GM18868 (cell line): ENCODE measurements around the gene NEGR1.

Experiments
- ATAC-seq: cut with Tn5 transposase; IDR thresholded peaks from one replicate; pipeline ENCODE4 v1.9.1; 2021; ENCODE audit warnings: mild to moderate bottlenecking, moderate library complexity; ENCODE audit not compliant: unreplicated experiment

The NEGR1 gene

DNA sequence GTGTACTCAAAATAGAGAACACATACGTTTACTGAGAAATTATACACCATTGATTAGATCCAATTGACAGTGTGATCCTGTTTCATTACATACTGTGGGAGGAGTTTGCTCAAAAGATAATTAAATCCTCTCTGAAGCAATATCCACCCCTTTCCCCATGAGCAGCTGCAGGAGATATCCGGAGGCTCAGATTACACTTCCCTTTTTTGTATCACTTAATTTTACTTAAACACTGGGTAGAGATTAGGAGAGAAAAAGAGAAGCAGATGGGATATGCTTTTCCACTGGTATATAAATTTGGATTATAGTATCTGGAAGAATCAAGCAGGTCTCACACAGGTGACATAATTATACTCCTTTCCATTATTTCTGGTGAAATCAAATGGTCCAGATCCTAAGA is 868.2 kb downstream of the NEGR1 start:
- ATAC-seq, result no peak

DNA sequence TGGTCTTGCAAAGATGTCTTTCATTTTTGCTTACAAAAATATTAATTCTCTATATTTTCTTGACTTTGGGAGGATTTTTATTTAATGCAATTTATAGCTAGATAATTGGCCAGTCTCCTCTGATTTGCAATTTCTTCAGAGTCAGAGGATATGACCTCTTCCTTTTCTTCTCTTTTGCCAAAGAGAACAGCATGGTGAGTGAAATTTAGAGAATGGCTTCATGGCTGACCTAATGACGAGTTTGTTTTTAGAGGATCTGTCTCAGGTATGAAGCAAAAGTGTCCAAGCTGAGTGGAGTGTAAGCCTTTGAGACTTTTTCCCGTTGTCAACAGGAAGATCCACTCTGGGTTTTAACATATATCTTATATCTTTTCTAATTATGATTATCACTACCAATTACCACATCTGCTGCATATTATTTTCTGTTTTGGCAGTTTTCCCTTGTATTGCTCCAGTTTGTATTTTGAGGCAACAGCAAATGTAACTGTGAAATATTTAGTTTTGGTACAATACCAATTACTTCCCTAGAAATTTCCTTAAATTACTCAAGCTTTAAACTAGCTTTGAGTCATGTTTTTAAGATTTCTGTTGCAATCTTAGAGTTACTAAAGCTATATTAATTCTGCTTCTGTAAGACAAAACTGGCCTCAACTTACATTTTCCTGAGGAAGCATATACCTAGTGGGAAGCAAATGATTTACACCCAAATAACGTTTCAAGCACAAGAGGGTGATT is 868.7 kb downstream of the NEGR1 start:
- no peak for ATAC-seq

DNA sequence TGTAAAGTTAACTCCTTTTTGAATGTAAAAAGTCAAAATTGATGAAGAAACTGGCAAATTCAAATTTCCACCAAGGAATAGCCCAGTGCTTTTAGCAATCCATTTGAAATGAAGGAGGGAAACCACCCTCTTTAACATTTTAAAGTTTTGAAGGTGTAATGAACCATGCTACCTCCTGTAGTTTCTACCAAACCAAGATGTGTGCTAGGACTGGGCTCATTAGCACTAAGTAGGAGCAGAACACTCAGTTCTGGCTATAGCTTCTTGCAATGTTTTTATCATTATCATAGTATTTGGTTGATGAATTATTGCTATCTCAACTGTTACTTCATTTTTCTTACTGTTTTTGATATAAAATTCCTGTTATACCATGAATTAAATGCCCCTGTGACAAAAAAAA is 882.3 kb downstream of the NEGR1 start:
- no peak for ATAC-seq

DNA sequence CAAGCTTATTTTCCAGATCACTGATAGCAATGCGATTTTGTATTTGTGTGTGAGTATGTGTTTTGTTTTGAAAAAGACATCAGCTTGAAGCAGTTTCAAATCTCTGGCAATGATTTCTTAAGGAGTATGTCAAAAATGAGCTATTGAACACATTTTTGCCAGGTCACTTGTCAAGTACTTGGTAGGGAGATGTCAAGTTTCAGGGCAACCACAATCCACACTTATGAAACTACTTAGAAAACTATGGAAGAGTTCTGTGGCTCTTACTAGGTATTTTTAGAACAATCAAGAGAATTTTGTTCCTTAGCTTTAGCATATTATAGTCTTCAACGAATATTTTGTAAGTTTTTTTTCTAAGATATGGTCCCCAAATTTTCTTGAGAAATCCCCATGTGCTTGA is 882.7 kb downstream of the NEGR1 start:
- no peak for ATAC-seq

DNA sequence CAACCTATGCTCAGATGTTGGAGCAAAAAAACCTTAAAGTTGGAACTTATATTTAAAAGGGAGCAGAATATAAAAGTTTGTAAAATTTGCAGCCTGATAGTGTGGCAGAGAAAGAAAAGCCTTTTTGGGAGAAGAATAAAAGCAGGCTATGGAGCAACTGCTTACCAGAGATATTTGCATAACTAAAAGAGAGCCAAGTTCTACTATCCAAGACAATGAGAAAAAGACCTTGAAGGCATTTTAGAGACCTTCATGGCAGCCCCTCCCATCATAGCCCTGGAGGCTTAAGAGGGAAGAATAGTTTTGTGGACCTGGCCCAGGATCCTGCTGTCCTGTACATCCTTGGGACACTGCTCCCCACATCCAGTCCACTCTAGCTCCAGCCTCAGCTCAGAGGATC is 889.0 kb downstream of the NEGR1 start:
- no peak for ATAC-seq

DNA sequence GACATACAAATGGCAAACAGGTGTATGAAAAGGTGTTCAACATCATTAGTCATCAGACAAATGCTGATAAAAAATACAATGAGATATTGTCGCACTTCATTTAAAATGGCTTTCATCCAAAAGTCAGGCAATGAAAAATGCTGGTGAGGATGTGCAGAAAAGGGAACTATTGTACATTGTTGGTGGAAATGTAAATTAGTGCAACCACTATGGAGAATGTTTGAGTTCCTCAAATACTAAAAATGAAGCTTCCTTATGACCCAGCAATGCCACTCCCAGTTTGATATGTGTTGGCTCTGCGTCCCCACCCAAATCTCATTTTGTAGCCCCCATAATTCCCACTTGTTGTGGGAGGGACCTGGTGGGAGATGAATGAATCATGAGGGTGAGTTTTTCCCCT is 891.8 kb downstream of the NEGR1 start:
- no peak for ATAC-seq

DNA sequence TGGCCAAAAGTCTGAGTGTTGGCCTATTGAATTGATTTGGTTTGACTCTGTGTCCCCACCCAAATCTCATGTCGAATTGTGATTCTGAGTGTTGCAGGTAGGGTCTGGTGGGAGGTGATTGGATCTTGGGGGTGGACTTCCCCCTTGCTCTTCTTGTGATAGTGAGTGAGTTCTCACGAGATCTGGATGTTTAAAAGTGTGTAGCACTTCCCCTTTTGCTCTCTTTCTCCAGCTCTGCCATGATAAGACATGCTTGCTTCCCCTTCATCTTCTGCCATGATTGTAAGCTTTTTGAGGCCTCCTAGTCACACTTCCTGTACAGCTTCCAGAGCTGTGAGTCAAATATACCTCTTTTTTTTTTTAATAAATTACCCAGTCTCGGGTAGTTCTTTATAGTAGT is 904.5 kb downstream of the NEGR1 start:
- ATAC-seq, result no peak

DNA sequence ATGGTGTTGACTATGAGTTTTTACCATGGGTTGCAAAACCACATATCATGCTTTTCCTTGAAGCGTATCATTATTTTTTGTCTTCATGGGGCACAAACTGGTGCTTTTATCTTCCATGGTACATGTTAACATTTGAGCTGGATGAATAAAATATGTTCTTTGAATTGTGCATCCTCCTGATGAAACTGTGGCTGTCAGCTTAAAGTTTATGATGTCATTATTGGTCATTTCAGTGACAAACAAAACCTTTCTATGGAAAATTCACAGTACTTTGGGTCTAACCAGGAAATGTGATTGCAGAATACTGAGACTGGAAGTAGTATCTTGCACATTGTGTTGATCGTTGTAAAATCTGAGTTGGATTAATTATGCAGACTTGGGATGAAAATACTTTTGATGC is 909.8 kb downstream of the NEGR1 start:
- ATAC-seq, result no peak

DNA sequence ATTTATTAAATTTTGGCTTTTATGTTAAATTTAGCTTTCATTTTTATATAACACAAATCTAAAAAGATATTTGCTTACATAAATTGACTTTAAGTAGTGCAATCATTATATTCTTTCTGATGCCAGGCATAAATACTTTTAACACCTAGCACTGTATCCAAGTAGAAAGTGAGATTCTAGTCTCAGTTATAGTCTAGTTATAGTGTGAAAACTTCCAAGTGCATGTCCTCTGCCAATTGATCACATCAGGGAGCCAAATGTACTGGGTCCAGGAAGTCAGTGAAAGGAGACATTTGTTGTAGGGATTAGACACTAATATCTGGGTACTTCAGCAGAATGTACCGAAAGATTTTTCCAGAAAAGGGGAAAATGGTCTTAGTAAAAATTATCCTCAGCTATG is 910.8 kb downstream of the NEGR1 start:
- ATAC-seq, result no peak

DNA sequence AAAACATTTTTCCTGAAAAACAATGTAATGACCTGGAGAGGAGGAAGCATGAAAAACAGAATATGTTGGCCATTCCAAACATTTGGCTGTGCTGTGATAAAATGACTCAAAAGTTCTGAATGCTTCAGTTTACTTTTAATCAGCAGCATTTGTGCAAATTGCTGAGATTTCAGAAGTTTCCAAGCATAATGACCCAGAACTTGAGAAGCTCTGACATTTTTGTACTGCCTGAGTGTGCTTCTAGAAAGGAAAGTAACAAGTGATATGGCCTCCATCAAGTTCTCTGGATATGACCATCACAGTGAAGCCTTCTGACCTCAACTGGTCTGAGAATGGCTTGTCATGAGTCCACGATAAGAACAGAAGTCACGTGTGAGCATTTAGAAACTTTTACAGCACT is 918.1 kb downstream of the NEGR1 start:
- no peak for ATAC-seq

DNA sequence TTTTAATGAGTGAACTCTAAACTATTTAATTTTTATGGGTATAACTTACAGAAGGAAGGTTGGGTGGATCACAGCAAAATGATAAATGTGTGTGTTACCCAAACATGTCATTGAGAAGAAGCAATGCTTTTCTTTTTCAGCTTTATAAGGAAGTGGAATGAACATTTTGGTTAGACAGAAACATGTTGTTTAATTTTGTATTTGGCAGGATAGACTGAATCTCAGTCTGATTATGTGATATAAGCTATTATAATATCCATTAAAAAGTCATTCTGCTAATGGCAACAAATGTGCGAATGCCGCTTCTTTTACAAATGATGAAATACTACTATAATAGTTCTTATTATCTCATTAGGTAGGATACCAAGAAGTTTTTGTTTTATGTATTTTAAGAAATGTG is 919.6 kb downstream of the NEGR1 start:
- no peak for ATAC-seq

DNA sequence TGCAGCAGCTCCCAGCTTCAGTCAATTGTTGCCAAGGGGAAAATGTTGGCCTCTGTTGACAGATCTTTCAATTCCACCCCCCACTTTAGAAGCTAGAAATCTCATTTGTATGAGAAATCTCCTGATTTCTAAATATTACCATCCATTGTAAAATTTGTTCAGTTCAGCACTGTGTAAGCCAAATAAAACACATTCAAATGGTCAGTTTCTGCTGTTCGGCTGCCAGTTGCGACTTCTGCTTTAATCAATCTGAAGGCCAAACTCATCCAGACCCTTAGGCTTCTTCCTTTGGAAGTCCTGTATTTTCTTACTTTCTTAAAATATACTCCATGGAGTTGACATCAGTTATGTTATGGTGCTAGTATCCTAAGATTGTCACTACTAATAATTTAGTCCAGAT is 920.3 kb downstream of the NEGR1 start:
- ATAC-seq, result no peak

DNA sequence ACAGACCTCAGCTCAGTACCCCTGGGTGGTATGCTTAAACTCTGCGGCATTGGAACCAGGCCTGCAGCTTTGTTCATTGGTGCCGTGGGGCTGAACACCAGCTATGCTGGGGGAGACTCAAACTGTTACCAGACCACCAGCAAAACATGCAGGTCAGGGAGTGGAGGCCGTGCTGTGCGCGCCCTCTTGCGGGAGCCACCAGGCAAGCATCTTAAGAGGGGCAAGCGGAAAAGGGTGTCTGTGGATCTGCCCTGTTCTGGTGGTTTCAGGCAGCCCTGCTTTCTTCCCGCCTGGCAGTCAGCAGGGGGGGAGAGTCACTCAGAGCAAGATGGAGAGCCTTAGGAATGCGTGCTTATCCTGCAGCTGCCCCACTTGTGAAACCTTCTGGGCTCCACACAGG is 924.6 kb downstream of the NEGR1 start:
- no peak for ATAC-seq

DNA sequence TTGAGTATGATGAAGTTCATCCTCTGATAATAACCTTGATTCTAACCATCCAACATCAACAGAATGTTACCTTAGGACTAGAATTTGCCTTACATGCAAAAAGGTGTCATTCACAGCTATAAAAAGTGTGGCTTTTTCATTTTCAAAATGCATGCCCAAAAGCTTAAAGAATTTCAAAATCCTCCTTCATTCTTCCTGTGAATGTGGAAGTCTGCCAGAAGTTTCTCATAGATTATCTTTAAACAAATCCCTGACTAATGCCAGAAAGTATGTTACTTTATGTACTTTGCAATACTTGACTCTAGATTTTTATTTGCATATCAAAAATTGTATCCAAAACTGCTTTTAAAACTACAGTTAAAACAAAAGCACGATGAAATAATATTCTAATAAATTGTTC is 930.9 kb downstream of the NEGR1 start:
- no peak for ATAC-seq

DNA sequence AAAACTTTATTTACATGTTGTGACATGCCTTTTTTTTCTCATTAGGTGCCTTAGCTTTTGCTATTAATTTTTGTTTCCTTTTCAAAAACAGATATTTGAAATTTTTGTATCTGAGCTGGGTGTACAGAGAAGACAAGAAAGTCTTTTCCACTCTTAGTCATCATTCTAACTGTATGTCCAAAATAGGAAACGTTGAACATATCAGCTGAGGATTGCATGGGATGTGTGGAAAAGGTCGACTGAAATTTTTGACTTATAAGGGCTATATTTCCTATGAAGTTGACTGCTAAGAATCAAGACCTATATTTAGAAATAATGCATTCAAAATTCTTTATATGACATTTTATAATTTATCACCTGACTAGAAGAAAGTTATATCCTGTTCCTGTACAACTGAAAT is 931.5 kb downstream of the NEGR1 start:
- ATAC-seq, result no peak

DNA sequence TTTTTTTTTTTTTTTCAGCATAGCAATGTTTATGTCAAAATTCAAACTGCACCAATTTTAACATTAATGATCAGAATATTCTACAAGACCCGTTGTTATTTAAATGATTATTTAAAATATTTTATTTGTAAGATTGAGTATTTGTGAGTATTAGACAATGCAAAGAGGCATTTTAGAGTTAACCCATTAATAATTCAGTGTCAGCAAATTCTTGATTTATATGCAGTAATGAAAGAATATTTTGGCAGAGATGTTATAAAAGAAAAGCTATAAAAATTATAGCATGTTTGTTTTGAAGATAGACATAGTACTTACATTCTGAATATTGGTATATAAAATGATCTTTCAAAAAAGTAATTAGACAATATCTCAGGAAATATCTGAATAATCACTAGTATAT is 932.0 kb downstream of the NEGR1 start:
- no peak for ATAC-seq
